Embryonic facial prominence (tissue), 1 donor: ENCODE measurements around the gene RPL12.
A peak's percentile ranks its signal among the peaks of the same experiment; 100 is the strongest.

Experiments
- DNase-seq: peaks from one replicate; pipeline ENCODE4 v3.0.0-alpha.2; 2016; ENCODE audit errors: extremely low spot score

The RPL12 gene

DNA sequence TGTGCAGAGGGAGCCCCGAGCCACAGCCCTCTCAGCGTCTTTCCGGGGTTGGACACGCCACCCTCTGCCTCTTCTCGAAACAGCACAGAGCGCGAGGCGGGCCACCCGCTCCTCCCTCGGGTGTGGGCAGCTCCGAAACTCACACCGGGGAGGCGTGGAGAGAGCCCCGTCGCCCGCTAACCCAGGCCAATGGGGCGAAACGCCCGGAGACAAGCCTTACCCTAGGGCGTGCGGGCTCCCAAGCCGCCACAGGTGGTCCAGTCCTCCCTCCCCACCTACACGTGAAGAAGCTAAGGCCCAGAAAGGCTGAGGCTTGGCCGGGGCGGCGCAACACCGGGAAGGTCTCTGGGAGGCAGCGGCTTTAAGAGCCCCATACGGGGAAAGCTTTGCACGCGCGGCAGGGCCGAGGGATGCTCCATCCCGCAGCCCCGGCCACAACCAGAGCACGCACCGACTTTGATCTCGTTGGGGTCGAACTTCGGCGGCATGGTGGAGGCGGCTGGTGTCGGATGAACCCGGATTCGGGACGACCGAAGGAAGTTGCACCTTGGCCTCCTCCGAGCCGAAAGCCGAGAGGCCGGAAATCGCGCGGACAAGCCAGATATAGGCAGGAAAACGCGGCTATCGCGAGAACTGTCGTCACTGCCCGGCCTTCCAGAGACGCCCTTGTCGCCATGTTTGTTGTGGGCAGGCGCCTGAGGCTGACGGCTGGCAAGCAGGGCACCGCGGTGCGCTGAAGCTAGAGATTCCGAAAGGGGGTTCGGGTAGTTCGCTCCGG, at the start of gene RPL12, which contains the start of gene LRSAM1:
TSS of gene RPL12 (minus strand) at position 577 of the 778 bp plus-strand sequence. CDS start at position 488, 89 bp downstream.
TSS of gene LRSAM1 (plus strand) at position 681 of the 778 bp plus-strand sequence. CDS start 3,018 bp downstream, outside the sequence.
- peak; percentile 87 for DNase-seq

- DNase-seq, result no peak
Observed at GRCh38 chr9:127500862-127501261, 49.7 kb upstream of the RPL12 start.

- DNase-seq, result no peak
Observed at GRCh38 chr9:127500399-127500798, 49.2 kb upstream of the RPL12 start.

GRCh38 chr9:127498298-127498697, 47.1 kb upstream of the RPL12 start:
- DNase-seq, result no peak

DNA sequence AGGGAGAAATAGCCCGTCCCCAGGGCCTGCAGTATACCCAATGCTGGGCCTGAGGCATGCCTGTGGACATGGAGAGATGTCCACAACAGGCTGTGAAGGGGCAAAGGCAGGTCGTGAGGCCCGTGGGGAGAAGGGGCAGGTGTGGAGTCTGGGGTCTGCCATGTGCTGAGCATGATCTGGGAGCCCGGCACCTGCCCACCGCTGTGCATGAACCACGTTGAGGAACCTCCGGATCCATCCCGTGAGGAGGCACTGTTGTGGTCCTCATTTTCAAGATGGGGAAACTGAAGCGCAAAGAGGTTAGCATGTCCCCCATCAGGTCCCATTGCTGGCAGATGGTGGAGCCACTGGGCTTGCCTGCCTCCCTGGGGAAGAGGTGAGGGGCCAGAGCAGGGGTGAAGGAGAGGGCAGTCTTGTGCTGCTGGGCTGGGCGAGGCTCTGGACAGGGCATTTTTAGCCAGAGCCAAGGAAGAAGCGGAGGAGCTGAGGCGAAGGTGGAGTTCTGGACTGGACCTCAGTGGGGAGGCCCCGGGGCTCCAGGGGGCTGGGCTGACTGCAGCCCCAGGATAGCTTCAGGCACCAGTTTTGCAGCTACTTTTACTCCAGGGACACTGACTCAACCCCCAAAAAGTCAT, 46.6 kb upstream of the RPL12 start:
- no peak for DNase-seq

GRCh38 chr9:127496974-127497373, 45.8 kb upstream of the RPL12 start:
- no peak for DNase-seq

DNA sequence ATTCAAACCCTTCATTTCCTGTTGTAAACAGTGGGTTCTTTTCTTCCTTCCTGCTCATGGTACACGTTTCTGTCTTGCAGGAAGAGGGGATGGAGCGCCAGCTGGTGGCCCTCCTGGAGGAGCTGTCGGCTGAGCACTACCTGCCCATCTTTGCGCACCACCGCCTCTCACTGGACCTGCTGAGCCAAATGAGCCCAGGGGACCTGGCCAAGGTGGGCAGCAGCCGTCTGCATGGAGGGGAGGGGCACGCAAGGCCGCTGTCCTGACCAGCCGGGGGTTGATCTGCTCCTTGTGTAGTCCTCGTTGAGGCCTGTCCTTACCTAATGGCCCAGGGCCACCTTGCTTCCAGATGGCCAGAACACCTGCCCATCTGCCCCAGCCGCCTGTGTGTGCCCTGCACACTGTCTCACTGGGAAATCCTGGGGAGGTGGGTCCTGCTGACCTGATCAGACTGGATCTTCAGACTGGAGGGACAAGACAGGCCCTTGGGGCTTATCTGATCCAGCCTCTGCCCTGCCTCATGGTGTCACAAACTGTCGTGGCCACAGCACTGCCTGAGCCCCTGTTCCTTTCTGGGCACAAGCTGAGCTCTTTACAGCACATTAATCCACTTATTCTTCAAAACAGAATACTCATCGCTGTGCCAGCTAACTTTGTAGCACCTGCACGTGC, 44.8 kb upstream of the RPL12 start:
- no peak for DNase-seq

DNA sequence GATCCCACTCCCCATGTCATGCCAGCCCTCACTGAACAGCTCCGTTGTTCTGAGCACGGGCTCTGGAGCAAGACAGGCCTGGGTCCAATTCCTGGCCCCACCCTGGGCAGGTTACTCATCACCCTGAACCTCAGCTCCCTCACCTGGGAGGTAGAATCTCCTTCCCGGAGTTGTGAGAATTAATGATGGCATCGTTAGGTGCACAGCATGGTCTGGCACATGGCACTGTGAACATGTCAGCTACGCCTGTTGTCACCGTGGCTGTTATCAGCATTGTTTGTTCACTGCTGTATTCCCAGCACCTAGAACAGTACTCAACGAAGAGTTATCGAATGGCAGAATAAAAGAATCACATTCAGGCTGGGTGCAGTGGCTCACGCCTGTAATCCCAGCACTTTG, 43.1 kb upstream of the RPL12 start:
- no peak for DNase-seq

- no peak for DNase-seq
Observed at GRCh38 chr9:127493592-127494303, 42.5 kb upstream of the RPL12 start.

DNA sequence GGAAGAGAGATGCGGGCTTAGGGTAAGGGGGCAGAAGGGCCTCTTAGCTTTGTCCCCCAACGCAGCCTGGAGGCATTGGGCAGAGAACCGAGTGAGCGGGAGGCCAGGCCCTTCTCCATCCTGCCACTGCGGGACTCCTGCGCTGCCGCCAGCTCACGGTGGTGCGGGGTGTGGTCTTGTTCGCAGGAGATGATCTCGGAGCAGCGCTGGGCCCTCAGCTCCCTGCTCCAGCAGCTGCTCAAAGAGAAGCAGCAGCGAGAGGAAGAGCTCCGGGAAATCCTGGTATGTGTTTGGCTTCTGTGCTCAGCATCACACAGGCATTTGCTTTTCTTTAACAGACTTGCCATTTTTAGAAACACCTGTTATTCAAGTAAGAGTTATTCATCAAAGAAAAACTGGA, 41.4 kb upstream of the RPL12 start:
- DNase-seq, result no peak

DNA sequence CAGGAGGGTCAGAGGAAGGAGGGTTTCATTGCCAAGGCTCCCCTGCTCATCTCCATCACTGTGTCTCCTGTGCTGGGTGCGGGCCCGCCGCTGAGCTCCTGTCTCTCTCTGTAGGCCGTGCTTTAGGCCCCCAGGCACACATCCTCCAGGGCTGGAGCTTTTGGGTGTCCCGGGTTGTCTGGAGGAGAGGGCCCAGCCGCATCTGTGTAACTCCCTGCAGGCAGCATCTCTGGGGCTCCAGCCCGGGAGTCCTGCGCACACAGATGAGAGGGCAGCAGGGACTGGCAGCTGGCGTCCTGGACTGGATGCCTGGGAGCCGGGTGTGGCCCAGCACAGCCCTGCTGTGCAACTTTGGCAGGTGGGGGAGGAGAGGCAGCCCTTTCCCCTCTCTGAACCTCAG, 40.3 kb upstream of the RPL12 start:
- DNase-seq, result no peak

DNA sequence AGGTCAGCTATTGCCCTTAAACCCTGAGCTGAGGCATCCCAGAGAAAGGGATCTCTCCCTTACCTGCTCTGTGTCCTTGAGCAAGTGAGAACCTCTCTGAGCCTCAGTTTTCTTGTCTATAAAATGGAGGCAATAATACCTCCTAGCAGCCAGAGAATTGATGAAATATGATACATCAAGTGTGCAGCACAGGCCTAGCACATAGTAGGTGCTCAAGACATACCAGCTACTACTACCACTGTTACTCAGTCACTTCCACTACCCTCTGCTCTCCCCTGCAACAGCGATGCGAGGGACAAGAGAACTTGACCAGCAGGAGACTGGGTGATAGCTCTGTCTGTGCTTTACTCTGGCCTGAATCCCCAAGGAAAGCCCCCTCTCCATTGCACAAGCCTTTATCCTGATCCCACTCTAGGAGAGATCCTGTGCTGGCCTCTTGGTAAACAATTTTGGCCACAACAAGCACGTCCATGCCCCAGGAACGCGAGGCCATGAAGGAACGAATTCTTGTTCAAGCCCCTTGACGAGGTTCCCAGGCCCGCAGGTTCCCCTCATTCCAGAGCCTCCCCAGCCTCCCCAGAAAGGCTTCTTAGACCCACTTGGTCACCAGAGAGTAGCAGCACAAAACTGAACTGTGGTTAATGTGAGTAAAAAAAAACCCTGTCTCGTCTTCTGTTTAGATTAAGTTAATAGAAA, 39.5 kb upstream of the RPL12 start:
- no peak for DNase-seq

DNA sequence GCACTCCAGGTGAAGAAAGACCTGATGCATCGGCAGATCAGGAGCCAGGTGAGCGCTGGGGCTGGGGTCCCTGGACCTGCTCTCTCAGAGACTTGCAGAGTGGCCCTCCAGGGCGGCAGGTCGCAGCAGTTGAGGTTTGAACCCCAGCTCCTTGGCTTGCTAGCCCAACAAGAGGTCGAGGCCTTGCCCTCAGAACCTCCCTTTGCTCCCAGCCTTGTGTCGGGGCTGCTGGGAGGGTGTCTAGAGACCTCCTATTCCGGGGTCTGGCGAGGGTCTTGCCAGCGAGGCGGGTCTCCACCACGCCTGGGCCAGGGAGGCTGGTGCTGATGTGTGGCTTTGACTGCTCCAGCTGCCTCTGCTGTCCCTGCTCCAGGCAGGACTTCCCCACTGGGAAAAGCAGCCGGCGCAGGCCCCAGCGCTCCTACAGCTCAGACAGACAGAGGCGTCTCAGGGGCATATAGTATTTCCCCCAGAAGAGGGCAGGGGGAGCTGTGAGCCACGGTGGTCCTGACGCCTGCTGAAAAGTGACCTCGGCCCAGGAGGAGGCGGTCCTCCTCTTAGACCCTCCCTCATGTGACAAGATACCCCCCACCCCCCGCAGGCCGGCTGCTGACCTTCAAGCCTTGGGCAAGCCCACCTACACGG, 38.4 kb upstream of the RPL12 start:
- DNase-seq, result no peak

DNA sequence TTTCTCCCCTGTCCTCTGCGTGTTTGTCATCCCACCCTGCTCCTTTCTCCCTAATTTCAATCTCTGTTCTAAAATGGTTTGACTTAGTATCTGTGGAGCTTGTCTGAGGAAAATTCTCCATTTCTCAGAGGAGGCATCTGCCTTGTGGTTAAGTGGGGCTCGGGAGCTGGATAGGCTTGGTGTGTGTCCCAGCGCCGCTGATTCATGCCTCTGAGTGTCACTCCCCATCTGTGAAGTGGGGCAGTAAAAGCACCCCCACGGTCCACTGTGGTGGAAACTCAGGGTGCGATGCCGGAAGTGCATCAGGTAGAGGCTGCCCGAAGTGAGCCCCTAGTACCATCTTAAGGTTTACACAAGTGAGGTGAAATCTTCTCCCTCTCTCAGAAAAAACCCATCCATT, 37.7 kb upstream of the RPL12 start:
- no peak for DNase-seq

DNA sequence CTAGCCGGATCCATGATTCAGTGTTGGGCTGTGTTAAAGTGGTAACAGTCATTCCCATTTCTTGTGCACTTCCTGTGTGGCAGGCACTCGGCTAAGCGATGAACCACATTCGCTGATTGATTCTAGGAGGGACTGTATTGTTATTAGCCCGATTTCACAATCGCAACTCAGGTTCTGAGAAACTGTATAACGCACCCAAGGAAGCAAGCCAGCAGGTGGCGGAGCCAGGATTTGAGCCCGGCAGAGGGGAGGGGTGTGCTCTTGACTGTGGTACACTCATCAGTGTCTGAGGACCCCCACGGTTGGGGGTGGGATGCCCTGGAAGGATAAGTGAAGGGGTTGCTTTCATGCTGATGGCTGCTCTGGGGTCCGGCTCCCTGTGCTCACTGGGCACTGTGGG, 34.8 kb upstream of the RPL12 start:
- no peak for DNase-seq

DNA sequence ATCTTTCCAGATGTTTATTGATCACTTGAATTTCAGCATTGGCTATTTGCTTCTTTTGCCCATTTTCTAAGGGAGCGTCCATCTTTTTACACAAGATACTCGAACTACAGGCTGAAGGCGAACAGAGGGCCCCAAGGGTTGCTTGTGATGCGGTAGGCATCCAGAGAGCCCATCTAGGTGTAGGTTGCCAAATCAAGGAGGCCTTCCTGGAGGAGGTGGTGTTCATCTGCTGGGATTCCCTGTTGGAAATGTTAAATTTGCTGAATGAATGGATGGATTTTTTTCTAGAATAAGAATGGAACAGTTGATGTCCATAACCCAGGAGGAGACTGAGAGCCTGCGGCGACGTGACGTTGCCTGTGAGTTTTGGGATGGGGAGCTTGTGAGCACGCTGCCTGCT, 31.5 kb upstream of the RPL12 start:
- DNase-seq, result no peak

DNA sequence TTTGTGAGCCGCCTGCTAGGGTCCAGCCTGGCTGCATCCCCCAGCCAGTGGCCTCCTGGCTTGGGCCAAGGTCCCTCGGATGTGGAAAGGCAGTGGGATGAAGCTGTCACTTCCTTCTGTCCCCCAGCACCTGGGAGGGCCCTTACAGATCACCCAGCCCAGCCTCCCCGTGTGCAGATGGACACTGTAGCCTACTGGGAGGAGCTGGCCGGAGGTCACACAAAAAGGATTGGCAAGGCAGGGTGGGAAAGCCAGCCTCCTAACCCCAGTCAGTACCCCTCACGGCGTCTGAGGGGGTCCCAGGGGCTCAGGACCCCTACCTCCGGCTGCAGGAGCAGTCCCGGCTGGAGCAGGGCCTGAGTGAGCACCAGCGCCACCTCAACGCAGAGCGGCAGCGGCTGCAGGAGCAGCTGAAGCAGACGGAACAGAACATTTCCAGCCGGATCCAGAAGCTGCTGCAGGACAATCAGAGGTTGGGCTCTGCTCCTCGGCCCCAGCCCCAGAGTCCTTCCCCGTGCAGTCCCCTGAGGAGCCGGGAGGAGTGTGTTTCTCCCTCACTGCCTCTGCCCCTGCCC, 28.4 kb upstream of the RPL12 start:
- DNase-seq, result no peak

GRCh38 chr9:127474592-127474991, 23.4 kb upstream of the RPL12 start:
- no peak for DNase-seq

DNA sequence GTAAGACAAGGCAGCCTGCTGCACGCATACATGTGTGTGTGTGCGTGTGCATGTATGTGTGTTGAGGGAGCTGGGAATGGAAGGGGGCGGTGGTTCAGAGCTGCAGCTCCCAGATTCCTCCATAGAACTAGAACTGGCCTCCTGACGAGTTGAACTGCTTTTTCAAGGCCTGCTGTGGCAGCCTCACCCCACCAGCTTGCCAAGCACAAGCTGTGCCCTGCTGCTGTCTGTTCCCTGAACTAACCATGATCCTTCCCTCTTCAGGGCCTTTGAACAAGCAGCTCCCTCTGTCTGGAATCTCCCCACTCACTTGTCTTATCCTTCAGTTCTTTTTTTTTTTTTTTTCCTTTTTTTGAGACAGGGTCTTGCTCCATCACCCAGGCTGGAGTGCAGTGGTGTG, 22.7 kb upstream of the RPL12 start:
- no peak for DNase-seq

DNA sequence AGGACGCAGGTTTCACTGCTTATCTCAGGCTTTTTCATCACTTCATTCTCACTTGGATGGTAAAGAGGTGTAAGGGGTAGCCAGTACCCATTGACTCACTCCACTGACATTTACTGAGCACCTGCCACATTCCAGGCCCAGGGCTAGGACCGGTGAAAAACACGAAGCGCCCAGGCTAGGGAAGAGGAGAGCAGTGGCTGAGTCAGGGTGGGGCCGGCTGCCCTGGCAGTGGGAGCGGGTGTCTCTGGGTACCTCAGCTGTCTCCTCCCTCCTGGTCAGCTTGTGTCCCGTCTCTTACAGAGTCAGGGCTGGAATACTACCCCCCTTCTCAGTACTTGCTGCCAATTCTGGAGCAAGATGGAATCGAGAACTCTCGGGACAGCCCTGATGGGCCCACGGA, 22.3 kb upstream of the RPL12 start:
- DNase-seq, result no peak

DNA sequence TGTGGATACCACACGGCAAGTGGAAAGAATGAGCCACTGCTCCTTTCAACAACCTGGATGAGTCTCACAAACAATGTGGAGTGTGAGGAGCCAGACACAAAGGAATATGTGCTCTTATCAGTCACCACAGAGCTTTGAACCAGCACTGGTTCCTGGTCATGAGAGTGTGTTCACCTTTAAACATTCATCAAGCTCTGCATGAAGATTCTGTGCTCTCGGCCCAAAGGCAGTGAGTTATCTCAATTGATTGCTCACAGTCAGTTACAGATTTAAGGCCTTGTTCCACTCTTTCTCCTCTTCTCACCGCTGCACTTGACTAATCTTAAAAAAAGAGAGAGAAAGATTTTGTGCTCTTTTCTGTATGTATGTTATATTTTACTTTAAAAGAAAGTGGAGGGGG, 19.5 kb upstream of the RPL12 start:
- no peak for DNase-seq
